ENCODE data around the gene ANKRD55. TPM values are rescaled to one million over a fixed set of nuclear protein-coding genes. Genes with fewer than 3 reads are reported as not detected.

ANKRD55 gene
- under 0.01 TPM in 1 of 2 replicates, not detected in the other for total RNA-seq

DNA sequence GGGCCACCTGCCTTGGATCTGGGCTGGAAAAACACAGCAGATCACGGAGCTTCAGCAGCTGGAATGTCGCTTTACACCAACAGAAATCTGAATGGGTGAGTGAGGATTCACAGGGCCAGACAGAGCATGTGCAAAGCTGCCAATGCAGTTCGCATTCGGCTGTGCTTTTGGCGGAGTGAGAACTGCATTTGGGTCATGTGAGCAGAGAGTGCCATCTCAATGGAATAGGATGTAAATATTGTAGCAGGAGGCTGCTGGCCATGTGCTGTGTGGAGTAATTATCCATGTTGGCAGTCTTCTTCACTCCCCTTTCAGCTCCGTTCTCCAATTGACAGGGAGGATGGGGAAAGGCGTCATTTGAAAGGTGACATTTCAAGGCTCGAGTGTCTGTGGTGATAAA lies at the start of gene ANKRD55:
ANKRD55 (minus strand) TSS at position 101 of the 400 bp plus-strand sequence. CDS start 417 bp downstream, outside the sequence.

Other genes starting within 250 kb of the ANKRD55 start
- gene IL6ST, start 238.4 kb downstream of the ANKRD55 start, total RNA-seq: 638 and 849 TPM in 2 replicates